GM19324 (cell line): Measurements from ENCODE around the gene CARTPT.

Experiments
- ATAC-seq: cut with Tn5 transposase; IDR thresholded peaks from one replicate; pipeline ENCODE4 v1.9.1; 2021; ENCODE audit warnings: mild to moderate bottlenecking, moderate library complexity; ENCODE audit not compliant: unreplicated experiment, low FRiP score

Gene CARTPT

DNA sequence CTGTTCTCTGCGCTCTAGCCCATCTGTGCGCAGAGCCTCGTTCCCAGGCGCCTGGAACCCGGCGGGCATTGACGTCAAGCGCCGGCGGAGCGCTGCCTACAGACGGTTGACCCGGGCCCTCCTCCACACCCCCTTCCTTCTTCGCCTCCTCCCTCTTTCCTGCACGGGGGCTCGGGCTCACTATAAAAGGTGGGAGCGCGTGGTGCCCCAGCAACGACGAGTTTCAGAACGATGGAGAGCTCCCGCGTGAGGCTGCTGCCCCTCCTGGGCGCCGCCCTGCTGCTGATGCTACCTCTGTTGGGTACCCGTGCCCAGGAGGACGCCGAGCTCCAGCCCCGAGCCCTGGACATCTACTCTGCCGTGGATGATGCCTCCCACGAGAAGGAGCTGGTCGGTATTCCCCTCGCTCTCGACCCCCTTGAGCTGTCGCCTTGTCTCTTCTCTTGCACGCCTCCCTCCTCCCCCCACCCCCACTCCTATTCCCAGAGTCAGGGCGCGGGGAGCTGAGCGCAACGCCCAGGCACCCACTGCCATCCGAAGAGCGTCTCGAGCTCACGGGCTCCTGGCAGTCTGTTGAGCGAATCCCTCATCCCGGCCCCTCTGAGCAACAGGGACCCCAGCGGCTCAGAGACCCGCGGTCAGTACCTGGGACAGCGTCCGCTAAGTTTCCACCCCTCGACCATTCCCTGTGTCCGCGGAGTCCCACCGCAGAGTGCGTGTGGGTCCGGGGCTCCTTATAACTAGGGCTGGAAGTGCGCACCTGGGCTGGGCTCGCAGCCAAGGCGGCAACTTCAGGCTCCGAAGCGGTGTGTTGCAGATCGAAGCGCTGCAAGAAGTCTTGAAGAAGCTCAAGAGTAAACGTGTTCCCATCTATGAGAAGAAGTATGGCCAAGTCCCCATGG is at the start of gene CARTPT:
Gene CARTPT (plus strand): TSS at position 213 of the 902 bp plus-strand sequence. CDS start 19 bp downstream, at position 232.
- ATAC-seq: no peak

GRCh38 chr5:71677977-71678376 is 41.1 kb upstream of the CARTPT start:
- ATAC-seq: no peak

DNA sequence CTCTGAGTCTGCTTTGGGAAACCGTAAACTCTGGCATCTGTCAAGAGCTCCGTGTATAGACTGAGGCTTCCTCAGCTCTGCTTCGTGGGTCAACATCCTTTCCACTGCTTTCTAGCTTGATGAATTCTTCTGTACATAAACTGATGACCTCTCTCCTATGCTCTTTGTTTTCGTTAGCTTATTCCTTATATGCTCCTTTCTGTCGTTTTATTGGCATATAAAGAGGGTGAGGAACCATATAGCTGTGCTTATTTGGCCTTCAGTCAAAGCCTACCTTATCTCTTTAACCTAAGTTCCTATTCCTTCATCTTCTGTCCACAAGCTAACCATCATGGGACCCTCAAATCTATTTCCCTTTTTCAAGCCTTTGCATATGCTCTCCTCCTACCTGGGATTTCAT is 39.4 kb upstream of the CARTPT start:
- no peak for ATAC-seq

DNA sequence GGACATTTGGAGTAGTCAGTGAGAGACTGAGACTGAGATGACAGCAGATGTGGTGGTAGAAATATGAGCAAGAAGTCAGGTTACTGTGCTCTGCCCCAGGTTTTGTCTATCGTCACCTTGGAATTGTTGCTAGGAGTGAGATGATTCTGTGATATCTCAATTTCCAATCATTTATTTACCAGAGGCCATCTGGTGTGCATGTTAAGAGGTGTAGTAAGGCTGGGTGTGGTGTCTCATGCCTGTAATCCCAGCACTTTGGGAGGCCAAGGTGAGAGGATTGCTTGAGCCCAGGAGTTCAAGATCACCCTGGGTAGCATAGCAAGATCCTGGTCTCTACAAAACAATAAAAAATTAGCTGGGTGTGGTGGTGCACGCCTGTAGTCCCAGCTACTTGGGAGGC is 38.6 kb upstream of the CARTPT start:
- no peak for ATAC-seq

DNA sequence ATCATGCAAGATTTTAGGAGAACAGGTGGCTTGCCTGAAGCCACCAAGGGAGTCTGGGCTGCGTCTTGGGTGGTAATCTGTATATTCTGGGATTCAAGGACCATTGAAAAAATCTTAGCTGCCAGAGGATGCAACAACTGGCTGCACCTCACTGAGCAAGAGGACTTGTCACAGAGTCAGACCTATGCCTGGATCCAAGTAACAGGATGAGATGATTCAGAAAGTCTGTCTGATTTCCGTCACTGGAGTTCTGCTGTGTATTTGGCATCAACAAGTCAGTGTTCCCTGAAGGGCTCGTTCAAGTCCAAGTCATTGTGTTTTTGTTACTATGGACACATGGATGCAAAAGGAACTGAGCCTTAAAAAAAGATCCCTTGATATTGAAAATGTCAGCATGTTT is 37.8 kb upstream of the CARTPT start:
- no peak for ATAC-seq

DNA sequence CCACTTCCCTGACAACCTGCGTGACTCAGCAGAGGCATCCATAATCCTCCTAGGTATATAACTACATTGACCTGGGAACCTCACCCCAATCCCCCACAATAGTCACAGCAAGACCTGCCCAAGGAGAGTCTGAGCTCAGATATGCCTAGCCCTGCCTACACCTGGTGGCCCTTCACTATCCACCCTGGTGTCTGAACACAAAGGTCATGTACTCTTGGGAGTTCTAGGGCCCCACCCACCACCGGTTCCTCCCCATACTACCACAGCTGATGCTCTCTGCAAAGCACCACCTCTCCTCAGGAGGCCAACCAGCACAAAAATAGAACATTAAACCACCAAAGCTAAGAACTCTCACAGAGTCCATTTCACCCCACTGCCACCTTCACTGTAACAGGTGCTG is 34.8 kb upstream of the CARTPT start:
- no peak for ATAC-seq

- ATAC-seq: no peak
Observed at GRCh38 chr5:71693828-71694427, 25.1 kb upstream of the CARTPT start.

DNA sequence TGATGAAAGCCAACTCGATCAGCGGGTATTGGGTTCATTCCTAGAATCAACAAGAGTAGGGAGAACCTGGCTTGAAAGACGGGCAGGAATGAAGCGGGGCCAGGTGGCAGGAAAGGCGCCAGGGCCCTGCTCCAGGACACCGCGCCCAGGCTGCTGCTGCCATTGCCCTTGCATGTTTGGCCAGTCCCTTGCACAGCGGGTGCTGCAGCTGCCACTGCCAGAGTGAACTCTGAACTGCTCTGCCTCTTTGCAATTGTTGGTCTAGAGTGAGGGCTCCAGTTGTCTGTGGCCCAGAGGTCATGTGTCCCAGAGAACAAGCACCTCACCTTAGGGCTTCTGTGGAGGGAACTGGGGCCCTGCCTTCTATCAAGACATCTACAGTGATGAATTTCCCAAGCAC is 24.0 kb upstream of the CARTPT start:
- no peak for ATAC-seq

DNA sequence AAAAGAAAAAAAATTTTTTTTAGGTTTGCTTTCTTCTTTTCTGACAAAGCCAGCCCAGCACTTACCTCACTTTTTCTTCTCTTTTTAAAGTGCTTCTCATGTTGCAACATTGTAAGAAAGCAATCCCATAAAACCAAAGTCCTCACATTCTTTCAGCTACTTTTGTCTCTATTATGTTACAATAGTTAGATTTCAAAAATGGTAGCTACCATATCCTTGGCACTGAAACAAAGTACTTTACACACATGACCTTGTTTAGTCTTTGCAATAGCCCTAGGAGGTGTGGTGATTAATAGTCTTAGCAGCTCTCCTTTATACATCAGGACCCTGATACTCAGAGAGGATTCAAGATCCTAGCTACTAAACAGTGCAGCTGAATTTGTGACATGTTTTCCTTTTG is 23.5 kb upstream of the CARTPT start:
- no peak for ATAC-seq

- ATAC-seq: no peak
Observed at GRCh38 chr5:71697967-71698366, 21.1 kb upstream of the CARTPT start.

DNA sequence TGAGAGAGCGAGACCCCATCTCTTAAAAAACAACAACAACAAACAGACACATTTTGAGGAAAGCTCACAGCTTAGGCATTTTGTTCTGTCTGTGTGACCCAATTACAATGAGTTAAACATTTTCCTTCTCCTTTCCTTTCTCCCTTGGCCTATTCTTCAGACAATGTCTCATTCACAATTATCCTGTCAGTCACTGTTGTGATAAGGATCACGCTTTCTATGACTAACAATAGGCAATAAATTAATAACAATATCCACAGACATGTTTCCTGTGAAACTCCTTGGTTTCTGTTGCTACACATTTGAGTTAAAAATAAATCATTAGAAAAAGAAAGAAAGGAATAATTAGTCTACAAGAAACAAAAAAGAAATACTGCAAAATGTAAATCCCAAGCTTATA is 19.8 kb upstream of the CARTPT start:
- no peak for ATAC-seq

DNA sequence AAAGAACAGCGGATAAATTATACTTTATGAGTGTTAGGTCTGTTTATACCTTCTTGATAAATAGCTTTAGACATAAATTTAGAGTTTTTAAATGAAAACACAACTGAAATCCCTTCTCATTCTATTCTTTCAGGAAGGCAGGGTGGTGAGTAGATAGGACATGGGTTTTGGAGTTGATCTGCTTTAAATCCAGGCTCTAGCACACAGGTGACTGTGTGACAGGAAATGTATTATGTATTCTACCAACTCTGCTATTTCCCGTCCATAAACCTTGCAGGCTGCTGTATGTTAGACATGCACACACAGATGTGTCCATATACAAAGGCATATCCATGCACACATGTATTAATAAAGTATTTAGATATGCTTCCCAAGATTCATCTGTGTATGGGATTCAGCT is 19.3 kb upstream of the CARTPT start:
- ATAC-seq: no peak

DNA sequence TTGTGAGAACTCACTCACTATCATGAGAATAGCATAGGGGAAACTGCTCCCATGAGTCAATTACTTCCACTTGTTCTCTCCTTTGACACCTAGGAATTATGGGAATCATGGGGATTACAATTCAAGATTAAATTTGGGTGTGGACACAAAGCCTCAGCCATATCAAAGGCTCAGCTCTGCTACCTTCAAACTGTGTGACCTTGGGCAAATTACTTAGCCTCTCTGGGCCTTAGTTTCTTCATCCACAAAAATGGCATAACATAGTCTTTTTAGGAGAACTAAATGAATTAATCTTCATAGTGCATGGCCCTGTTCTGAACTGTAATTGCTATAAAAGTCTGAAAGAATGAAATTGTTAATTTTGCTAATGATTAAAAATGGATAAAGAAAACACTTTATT is 18.3 kb upstream of the CARTPT start:
- ATAC-seq: no peak

DNA sequence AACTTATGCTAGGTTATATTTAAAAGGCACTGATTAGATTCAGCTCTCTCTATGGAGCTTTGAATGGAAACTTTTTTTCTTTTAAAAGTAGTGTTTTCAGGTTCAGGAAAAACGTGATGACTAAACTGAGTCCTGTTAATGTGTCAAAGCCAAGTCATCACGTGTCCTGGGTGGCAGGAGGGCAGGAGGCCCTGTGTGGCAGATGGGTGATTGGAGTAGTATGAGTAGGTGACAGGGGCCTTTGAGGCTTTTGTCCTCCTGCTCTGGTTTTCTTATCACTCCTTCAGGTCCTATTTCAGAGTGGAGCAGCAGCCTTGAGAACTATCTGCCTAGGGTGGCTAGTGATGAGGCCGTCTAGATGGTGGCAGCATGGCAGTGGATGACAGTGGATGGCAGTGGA is 17.7 kb upstream of the CARTPT start:
- no peak for ATAC-seq

DNA sequence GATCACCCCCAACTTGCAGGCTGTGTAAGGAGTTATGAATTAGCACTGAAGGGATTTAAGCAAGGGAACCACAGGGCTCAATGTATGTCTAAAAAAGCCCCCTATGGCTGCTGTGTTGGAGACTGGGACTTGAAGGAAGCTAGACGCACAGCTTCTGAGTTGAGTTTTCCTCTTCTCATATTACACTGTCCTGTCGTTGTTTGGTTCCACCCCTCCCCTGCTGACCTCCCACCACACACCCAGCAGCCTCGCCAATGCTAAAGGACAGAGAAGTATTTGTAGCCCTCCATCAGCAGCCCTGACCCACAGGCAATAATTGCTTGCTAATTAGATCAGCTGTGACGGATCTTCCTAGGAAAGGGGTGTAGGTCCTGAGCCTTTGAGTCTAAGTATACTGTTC is 15.1 kb upstream of the CARTPT start:
- no peak for ATAC-seq

DNA sequence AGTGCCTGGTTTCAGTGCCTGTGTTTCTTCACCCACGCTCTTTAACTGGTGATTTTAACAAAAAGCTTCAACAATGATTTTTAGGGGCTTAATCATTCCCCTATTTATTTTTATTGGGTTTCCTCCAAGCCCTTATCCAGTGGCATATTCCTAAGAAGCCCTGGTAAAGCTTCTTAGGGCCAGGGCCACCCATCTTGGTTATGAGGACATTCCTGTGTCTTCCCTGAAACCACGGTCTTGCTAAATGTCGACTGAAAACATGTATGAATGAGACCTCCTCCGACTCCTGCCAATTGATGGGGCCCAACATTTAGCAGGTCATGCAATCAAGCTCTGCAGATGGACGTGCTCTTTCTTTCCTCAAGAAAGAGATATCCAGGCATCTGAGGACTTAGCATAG is 13.7 kb upstream of the CARTPT start:
- ATAC-seq: no peak

DNA sequence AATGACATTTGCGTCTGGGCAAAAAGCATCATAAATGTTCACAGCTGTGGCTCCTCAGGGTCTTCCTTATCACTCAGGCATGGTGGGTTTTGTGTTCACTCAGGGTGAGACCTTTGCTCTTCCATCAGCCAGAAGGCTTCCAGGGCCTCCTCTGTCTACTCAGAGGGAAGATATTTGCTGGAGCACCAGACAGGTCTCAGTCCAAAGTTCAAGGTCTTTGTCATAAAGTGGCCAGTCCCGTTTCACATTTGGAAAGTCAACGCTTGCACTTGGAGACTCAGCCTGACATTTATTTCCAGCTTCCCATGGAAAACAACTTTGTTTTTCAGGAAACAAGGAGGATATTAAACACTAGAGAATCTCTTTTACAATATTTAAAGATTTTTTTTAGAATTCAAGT is 12.2 kb upstream of the CARTPT start:
- no peak for ATAC-seq

DNA sequence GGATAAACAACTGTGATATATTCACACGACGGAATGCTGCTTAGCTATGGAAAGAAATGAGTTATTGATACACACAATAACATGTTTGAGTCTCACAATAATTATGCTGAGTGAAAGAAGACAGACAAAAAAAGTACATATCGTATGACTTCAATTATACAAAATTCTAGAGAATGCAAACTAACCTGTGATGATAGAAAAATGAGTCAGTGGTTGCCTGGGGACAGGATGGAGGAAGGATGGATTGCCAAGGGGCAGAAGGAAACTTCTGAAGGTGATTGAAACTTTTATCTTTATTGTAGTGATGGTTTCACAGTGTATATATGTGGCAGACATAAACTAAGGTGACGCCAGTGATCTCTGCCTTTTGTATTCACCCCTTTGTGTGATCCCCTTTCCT is 7.5 kb upstream of the CARTPT start:
- no peak for ATAC-seq

GRCh38 chr5:71714911-71715310 is 4.2 kb upstream of the CARTPT start:
- no peak for ATAC-seq

DNA sequence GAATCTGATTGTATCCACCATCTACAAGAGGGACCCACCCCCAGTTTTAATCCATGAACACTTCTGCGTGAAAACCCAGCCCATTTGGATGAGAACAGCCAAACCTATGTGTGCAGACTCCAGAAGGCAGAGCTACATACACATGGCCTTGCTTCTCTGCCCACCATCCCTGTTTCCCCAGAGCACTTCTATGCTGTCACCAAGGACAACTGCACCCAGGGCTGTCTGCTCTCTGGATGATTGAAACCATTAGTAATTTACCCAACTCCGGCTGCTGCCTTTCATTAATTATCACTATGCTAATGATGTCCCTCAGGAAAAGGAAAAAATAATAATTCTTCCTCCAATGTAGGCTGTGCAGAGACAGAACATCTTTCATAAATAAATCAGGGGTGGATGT is 8.9 kb downstream of the CARTPT start:
- no peak for ATAC-seq

- no peak for ATAC-seq
Observed at GRCh38 chr5:71731015-71731414, 11.9 kb downstream of the CARTPT start.

- ATAC-seq: no peak
Observed at GRCh38 chr5:71732011-71732410, 12.9 kb downstream of the CARTPT start.
